Left renal pelvis (tissue), 4 donors: ENCODE measurements around the gene KCNH6. TPM values are rescaled to one million over a fixed set of nuclear protein-coding genes. Genes with fewer than 3 reads are reported as not detected.

Source experiments
- DNase-seq, 4 donors: peaks; one replicate each; pipeline ENCODE4 v3.0.0-alpha.2; 2013; ENCODE audit warnings: low read depth in 4 of 4, low spot score in 3 of 4
- polyA plus RNA-seq, 4 donors: library from polyadenylated mRNA; unstranded; fragments of 120-200 nt; gene quantifications; one replicate each; pipeline ENCODE4 v1.2.1, GENCODE V29; 2013; ENCODE audit not compliant: insufficient read length in 4 of 4

KCNH6 gene
- polyA plus RNA-seq, 4 donors: 0.07 to 2.5 (median 0.98) TPM

DNA sequence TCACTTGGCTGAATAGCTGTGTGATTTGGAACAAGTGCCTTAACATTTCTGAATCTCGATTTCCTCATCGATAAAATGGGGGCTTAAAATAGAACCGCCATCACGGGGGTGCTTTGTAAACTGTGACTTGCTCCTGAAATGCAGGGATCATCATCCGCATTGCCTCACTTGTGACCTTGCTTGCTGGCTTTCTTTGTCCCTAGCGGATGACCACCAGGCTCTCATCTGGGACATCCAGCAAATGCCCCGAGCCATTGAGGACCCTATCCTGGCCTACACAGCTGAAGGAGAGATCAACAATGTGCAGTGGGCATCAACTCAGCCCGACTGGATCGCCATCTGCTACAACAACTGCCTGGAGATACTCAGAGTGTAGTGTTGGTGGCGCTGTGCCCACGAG is 65.6 kb downstream of the KCNH6 start:
- DNase-seq: no peak

DNA sequence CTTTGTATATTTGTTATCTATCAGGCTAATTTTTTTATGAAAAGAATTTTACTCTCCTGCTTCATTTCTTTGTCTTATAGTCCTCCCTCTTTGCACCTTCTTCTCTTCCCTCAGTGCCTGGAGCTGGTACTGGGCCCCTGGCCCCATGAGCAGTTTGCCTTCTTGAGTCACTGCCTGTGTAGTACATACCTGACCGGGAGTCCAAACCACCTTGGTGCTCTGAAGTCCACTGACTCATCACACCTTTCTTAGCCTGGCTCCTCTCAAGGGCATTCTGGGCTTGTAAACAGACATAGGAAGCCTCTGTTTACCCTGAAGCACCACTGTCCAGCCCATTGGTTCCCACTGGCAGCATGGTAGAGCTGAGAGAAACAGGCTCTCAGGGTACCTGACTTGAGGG is 66.5 kb downstream of the KCNH6 start:
- no peak for DNase-seq

GRCh38 chr17:63592797-63593196 is 69.6 kb downstream of the KCNH6 start:
- no peak for DNase-seq

- no peak for DNase-seq
Observed at GRCh38 chr17:63595132-63595531, 72.0 kb downstream of the KCNH6 start.

Other genes starting within 250 kb of the KCNH6 start
- 10 to 100 TPM in 3 of 4 donors, 1 to 10 TPM in 1; 5.6 to 35.5 (median 25.6) TPM for gene CYB561, start 77.1 kb upstream of the KCNH6 start, polyA plus RNA-seq
- gene ACE, start 46.3 kb upstream of the KCNH6 start, polyA plus RNA-seq: 10 to 100 TPM in 3 of 4 donors, 1 to 10 TPM in 1; 3.5 to 18.2 (median 14.8) TPM
- 100 to 1,000 TPM in 3 of 4 donors, 10 to 100 TPM in 1; 68.7 to 120 (median 110) TPM for gene DCAF7, start 27.1 kb downstream of the KCNH6 start, polyA plus RNA-seq
- 10 to 100 TPM; 13.6 to 28.2 (median 25.7) TPM for gene TACO1, start 77.5 kb downstream of the KCNH6 start, polyA plus RNA-seq
- gene MAP3K3, start 99.1 kb downstream of the KCNH6 start, polyA plus RNA-seq: 10 to 100 TPM; 27.5 to 40.8 (median 30.4) TPM
- gene LIMD2, start 176.8 kb downstream of the KCNH6 start, polyA plus RNA-seq: 10 to 100 TPM; 20.0 to 37.0 (median 23.2) TPM
- 10 to 100 TPM; 36.6 to 73.5 (median 44.7) TPM for gene STRADA, start 218.4 kb downstream of the KCNH6 start, polyA plus RNA-seq